Natural killer cell treated with Interleukin-12 subunit alpha and Interleukin-12 subunit beta and Interleukin-15 and Interleukin-18, amount 100 ng/mL, for 72 hours (primary cell): Measurements from ENCODE around the gene DDA1. TPM values are rescaled to one million over a fixed set of nuclear protein-coding genes. Genes with fewer than 3 reads are reported as not detected.
A peak's percentile ranks its signal among the peaks of the same experiment; 100 is the strongest.

Source experiments
- ATAC-seq, 2 donors: fragments of 150-1000 bp; cut with Tn5 transposase in 1 of 2; sonication (Bioruptor Pico), chemical (Tn5 transposase) in 1 of 2; 2 replicates each; pipeline ENCODE4 v1.10.0; 2021
- DNase-seq: peaks from one replicate; pipeline ENCODE4 v3.0.0; 2022; ENCODE audit warnings: low spot score
- H3K27ac Mint-ChIP-seq, 2 donors: 1 replicate in 1 of 2; 2 replicates in 1 of 2; pipeline ENCODE4 v1.8.0; 2022; ENCODE audit warnings: mixed read lengths in 2 of 2, mild to moderate bottlenecking in 1 of 2, moderate library complexity in 1 of 2
- H3K27me3 Mint-ChIP-seq, 2 donors: 1 replicate in 1 of 2; 2 replicates in 1 of 2; pipeline ENCODE4 v1.8.0; 2022; ENCODE audit warnings: mixed read lengths in 2 of 2
- H3K36me3 Mint-ChIP-seq: one replicate; pipeline ENCODE4 v1.8.0; 2022; ENCODE audit warnings: mixed read lengths
- H3K4me1 Mint-ChIP-seq, 2 donors: 1 replicate in 1 of 2; 2 replicates in 1 of 2; pipeline ENCODE4 v1.8.0; 2022; ENCODE audit warnings: low read depth in 2 of 2, mixed read lengths in 2 of 2, mild to moderate bottlenecking in 1 of 2
- H3K4me3 Mint-ChIP-seq: one replicate; pipeline ENCODE4 v1.8.0; 2022; ENCODE audit warnings: mixed read lengths
- H3K9me3 Mint-ChIP-seq: 2 replicates; pipeline ENCODE4 v1.8.0; 2022; ENCODE audit warnings: mixed read lengths
- total RNA-seq, 2 donors: library from RNA; stranded (reverse); gene quantifications; one replicate each; pipeline ENCODE4 v1.2.3, GENCODE V29; 2022

DDA1 gene
- total RNA-seq, 2 donors from 2014 or later = 57.7 to 68.3 TPM

- no peaks in the 10 kb centered on the region for H3K36me3 Mint-ChIP-seq
- H3K27ac Mint-ChIP-seq = no peak overlapping the region
- DNase-seq (no peak), ATAC-seq (no peak)
- H3K4me1 Mint-ChIP-seq = peaks cover 0 to 9% of the 10 kb centered on the region in 2 donors
- H3K9me3 Mint-ChIP-seq = no peaks in the 10 kb centered on the region
- H3K27me3 Mint-ChIP-seq = no peaks in the 10 kb centered on the region
- H3K4me3 Mint-ChIP-seq = no peak overlapping the region
Measured at GRCh38 chr19:17325881-17326594, 16.7 kb downstream of the DDA1 start.

- H3K36me3 Mint-ChIP-seq = no peaks in the 10 kb centered on the region
- DNase-seq = no peak
- peaks cover 0 to 9% of the 10 kb centered on the region in 2 donors for H3K4me1 Mint-ChIP-seq
- H3K27me3 Mint-ChIP-seq = no peaks in the 10 kb centered on the region
- ATAC-seq = no peak
- no peaks in the 10 kb centered on the region for H3K9me3 Mint-ChIP-seq
- no peak overlapping the region for H3K4me3 Mint-ChIP-seq
- H3K27ac Mint-ChIP-seq = no peak overlapping the region
Measured at GRCh38 chr19:17326595-17326966, 17.2 kb downstream of the DDA1 start.

- Mint-ChIP-seq H3K27ac (no peak overlapping the region), H3K4me1 (peaks cover 0 to 9% of the 10 kb centered on the region in 2 donors), H3K9me3 (no peaks in the 10 kb centered on the region), H3K36me3 (no peaks in the 10 kb centered on the region), H3K27me3 (no peaks in the 10 kb centered on the region), H3K4me3 (no peak overlapping the region)
- DNase-seq (no peak), ATAC-seq (no peak)
Measured at GRCh38 chr19:17327068-17327653, 17.8 kb downstream of the DDA1 start.

- DNase-seq (no peak), ATAC-seq (peak; percentile 74 to 76)
- H3K27ac Mint-ChIP-seq = no peak overlapping the region
- peak overlapping the region; percentile 69 for H3K4me3 Mint-ChIP-seq
- no peaks in the 10 kb centered on the region for H3K36me3 Mint-ChIP-seq
- no peaks in the 10 kb centered on the region for H3K27me3 Mint-ChIP-seq
- no peaks in the 10 kb centered on the region for H3K9me3 Mint-ChIP-seq
- H3K4me1 Mint-ChIP-seq = peaks cover 3 to 6% of the 10 kb centered on the region in 2 donors
Measured at GRCh38 chr19:17327654-17328516, 18.5 kb downstream of the DDA1 start.

GRCh38 chr19:17328517-17329365 is 19.4 kb downstream of the DDA1 start:
- DNase-seq = no peak
- H3K9me3 Mint-ChIP-seq = no peaks in the 10 kb centered on the region
- peak; percentile 1 to 41 for ATAC-seq
- H3K4me3 Mint-ChIP-seq = peak overlapping the region; percentile 42
- no peaks in the 10 kb centered on the region for H3K36me3 Mint-ChIP-seq
- no peak overlapping the region for H3K27ac Mint-ChIP-seq
- no peaks in the 10 kb centered on the region for H3K27me3 Mint-ChIP-seq
- H3K4me1 Mint-ChIP-seq = peaks cover 8 to 11% of the 10 kb centered on the region in 2 donors

- Mint-ChIP-seq H3K4me1 (peaks cover 12 to 15% of the 10 kb centered on the region in 2 donors), H3K27ac (no peak overlapping the region), H3K4me3 (no peak overlapping the region), H3K9me3 (no peaks in the 10 kb centered on the region), H3K27me3 (no peaks in the 10 kb centered on the region), H3K36me3 (no peaks in the 10 kb centered on the region)
- ATAC-seq (no peak), DNase-seq (no peak)
Measured at GRCh38 chr19:17329366-17330261, 20.3 kb downstream of the DDA1 start.

GRCh38 chr19:17330262-17331044 is 21.1 kb downstream of the DDA1 start:
- no peak for DNase-seq
- Mint-ChIP-seq H3K27me3 (no peaks in the 10 kb centered on the region), H3K4me1 (peaks cover 19 to 21% of the 10 kb centered on the region in 2 donors), H3K4me3 (peak overlapping the region; percentile 51), H3K36me3 (no peaks in the 10 kb centered on the region), H3K9me3 (no peaks in the 10 kb centered on the region), H3K27ac (no peak overlapping the region)
- ATAC-seq = no peak

- ATAC-seq = no peak
- H3K27ac Mint-ChIP-seq = no peak overlapping the region
- H3K4me3 Mint-ChIP-seq = peak overlapping the region; percentile 51
- no peaks in the 10 kb centered on the region for H3K27me3 Mint-ChIP-seq
- no peaks in the 10 kb centered on the region for H3K36me3 Mint-ChIP-seq
- DNase-seq = no peak
- no peaks in the 10 kb centered on the region for H3K9me3 Mint-ChIP-seq
- H3K4me1 Mint-ChIP-seq = peaks cover 19 to 21% of the 10 kb centered on the region in 2 donors
Measured at GRCh38 chr19:17331045-17331558, 21.7 kb downstream of the DDA1 start.

- ATAC-seq (no peak), DNase-seq (no peak)
- H3K4me1 Mint-ChIP-seq = peaks cover 28 to 31% of the 10 kb centered on the region in 2 donors
- H3K4me3 Mint-ChIP-seq = no peak overlapping the region
- no peaks in the 10 kb centered on the region for H3K27me3 Mint-ChIP-seq
- no peaks in the 10 kb centered on the region for H3K36me3 Mint-ChIP-seq
- no peaks in the 10 kb centered on the region for H3K9me3 Mint-ChIP-seq
- no peak overlapping the region for H3K27ac Mint-ChIP-seq
Measured at GRCh38 chr19:17332360-17332676, 23.0 kb downstream of the DDA1 start.

- DNase-seq (no peak), ATAC-seq (no peak)
- H3K27me3 Mint-ChIP-seq = no peaks in the 10 kb centered on the region
- no peaks in the 10 kb centered on the region for H3K9me3 Mint-ChIP-seq
- H3K36me3 Mint-ChIP-seq = no peaks in the 10 kb centered on the region
- H3K4me1 Mint-ChIP-seq = peaks cover 30 to 33% of the 10 kb centered on the region in 2 donors
- H3K27ac Mint-ChIP-seq = no peak overlapping the region
- no peak overlapping the region for H3K4me3 Mint-ChIP-seq
Measured at GRCh38 chr19:17332677-17333581, 23.6 kb downstream of the DDA1 start.

- peaks cover 33 to 36% of the 10 kb centered on the region in 2 donors for H3K4me1 Mint-ChIP-seq
- H3K4me3 Mint-ChIP-seq = peak overlapping the region; percentile 89
- DNase-seq (peak; percentile 87), ATAC-seq (peak; percentile 64 to 69)
- H3K36me3 Mint-ChIP-seq = no peaks in the 10 kb centered on the region
- no peaks in the 10 kb centered on the region for H3K9me3 Mint-ChIP-seq
- H3K27me3 Mint-ChIP-seq = no peaks in the 10 kb centered on the region
- H3K27ac Mint-ChIP-seq = peak overlapping the region; percentile 22 to 34
Measured at GRCh38 chr19:17333611-17334413, 24.4 kb downstream of the DDA1 start.
